ENCODE measurements around the gene TUBD1.
A peak's percentile ranks its signal among the peaks of the same experiment; 100 is the strongest.

TUBD1 gene

DNA sequence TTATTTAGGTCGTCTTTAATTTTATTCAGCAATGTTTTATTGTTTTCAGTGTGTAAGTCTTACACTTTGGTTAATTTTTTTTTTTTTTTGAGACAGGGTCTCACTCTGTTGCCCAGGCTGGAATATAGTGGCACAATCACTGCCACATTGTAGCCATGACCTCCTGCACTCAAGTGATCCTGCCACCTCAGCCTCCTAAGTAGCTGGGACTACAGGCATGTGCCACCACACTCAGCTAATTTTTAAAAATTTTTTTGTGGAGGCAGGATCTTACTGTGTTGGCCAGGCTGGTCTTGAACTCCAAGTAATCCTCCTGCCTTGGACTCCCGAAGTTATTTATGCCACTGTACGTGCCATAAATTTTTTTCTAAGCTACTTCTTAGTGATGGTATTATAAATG lies 14.7 kb upstream of the TUBD1 start:
- no peak for DNase-seq (ENCODE audit: low read depth)
- H3K4me3 ChIP-seq (ENCODE audit: low read length): no peak overlapping the region
- TF ChIP-seq, protein P1, sequence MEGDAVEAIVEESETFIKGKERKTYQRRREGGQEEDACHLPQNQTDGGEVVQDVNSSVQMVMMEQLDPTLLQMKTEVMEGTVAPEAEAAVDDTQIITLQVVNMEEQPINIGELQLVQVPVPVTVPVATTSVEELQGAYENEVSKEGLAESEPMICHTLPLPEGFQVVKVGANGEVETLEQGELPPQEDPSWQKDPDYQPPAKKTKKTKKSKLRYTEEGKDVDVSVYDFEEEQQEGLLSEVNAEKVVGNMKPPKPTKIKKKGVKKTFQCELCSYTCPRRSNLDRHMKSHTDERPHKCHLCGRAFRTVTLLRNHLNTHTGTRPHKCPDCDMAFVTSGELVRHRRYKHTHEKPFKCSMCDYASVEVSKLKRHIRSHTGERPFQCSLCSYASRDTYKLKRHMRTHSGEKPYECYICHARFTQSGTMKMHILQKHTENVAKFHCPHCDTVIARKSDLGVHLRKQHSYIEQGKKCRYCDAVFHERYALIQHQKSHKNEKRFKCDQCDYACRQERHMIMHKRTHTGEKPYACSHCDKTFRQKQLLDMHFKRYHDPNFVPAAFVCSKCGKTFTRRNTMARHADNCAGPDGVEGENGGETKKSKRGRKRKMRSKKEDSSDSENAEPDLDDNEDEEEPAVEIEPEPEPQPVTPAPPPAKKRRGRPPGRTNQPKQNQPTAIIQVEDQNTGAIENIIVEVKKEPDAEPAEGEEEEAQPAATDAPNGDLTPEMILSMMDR (conservative IDR thresholded peaks at IDR 0.05; ENCODE audit: low read length): no peak

DNA sequence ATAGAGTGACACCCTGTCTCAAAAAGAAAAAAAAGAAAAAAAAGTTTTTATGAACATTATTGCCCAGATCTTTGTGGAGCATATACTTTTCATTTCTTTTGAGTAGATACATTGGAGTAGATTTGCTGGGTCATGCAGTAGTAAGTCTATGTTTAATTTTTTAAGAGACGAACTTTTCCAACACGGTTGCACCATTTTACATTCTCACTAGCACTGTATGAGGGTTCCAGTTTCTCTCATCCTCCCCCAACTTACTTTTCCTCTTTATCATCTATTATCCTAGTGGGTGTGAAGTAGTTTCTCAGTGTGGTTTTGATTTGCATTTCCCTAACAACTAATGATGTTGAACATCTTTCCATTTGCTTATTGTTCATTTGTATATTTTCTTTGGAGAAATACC lies 10.7 kb upstream of the TUBD1 start:
- TF ChIP-seq, protein P1 (conservative IDR thresholded peaks at IDR 0.05; ENCODE audit: low read length): no peak
- DNase-seq (ENCODE audit: low read depth): no peak
- no peak overlapping the region for H3K4me3 ChIP-seq (ENCODE audit: low read length)

DNA sequence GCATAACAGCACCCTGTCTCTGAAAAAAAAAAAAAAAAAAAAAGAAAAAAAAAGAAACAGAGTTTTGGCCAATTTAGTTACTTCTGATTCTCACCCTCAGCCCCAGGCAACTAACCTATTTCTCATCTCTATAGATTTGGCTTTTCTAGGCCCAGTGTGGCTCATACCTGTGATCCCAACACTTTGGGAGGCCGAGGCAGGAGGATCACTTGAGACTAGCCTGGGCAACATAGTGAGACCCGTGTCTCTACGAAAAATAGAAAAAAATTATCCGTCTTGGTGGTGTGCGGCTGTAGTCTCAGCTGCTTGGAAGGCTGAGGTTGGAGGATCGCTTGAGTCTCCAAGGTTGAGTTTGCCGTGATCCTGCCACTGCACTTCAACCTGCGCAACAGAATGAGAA lies 8.9 kb upstream of the TUBD1 start:
- no peak for DNase-seq (ENCODE audit: low read depth)
- TF ChIP-seq, protein P1 (conservative IDR thresholded peaks at IDR 0.05; ENCODE audit: low read length): no peak
- H3K4me3 ChIP-seq (ENCODE audit: low read length): no peak overlapping the region

DNA sequence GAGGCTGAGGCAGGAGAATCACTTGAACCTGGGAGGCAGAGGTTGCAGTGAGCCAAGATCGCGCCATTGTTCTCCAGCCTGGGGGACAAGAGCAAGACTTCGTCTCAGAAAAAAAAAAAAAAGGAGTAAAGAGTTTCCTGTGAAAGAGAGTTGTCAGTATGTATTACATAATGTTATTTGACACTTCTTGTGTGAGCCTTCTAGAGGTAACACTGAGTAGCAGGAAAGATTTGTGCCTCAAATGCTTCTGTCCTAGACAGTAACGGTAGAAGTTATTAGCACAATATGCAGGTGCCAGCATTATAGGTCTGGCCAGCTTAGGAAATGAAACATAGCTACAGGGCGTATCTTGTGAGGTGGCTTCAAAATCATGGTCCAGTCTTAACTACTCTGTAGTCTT lies 6.4 kb upstream of the TUBD1 start:
- DNase-seq (ENCODE audit: low read depth): peak; percentile 1
- TF ChIP-seq, protein P1 (conservative IDR thresholded peaks at IDR 0.05; ENCODE audit: low read length): no peak

DNA sequence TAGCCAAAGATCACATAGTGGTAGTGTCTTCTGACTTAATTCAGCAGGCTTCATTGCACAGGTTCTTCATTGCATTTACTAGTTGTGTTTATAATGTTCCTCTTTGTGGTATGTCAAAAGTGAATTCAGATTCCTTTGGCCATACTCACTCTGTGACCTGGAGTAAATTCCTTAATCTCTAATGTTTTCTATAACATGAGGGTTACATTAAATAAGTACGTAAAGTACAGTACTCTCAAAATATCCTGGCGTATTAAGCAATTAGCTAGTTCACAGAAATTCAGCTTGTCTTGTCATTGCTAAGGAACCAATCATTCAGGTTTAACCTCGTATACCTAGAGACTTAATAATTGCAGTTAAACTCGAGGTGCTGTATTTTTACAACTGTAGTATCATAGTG lies 4.3 kb upstream of the TUBD1 start:
- no peak overlapping the region for H3K4me3 ChIP-seq (ENCODE audit: low read length)
- peak; percentile 3 for DNase-seq (ENCODE audit: low read depth)
- TF ChIP-seq, protein P1 (conservative IDR thresholded peaks at IDR 0.05; ENCODE audit: low read length): no peak

More for the DNA sequence above, 6.4 kb upstream of the TUBD1 start:
- H3K4me3 ChIP-seq (ENCODE audit: low read length): no peak overlapping the region

DNA sequence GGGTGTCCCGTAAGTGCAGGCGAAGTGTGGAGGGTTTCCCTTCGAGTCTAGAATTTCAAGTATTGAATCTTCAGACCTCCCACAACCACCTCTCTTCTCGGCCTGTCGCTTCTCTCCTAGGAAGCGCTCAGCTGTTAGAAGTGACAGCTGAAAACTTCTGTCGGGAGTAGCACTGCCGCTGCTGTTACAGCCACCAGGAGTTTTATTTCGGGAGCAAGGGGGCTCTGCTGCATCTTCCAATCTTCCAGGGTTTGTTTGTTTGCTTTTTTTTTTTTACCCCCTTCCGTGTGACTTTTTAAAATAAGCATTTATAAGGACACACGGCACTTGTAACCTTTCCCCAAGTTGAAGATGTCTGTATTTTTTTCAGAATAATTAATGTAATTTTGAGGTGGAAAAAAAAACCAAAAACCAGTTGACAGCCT lies 945 bp upstream of the TUBD1 start:
- peak; percentile 12 for DNase-seq (ENCODE audit: low read depth)
- H3K4me3 ChIP-seq (ENCODE audit: low read length): peak overlapping the region; percentile 87
- TF ChIP-seq, protein P1 (conservative IDR thresholded peaks at IDR 0.05; ENCODE audit: low read length): peak; percentile 23

DNA sequence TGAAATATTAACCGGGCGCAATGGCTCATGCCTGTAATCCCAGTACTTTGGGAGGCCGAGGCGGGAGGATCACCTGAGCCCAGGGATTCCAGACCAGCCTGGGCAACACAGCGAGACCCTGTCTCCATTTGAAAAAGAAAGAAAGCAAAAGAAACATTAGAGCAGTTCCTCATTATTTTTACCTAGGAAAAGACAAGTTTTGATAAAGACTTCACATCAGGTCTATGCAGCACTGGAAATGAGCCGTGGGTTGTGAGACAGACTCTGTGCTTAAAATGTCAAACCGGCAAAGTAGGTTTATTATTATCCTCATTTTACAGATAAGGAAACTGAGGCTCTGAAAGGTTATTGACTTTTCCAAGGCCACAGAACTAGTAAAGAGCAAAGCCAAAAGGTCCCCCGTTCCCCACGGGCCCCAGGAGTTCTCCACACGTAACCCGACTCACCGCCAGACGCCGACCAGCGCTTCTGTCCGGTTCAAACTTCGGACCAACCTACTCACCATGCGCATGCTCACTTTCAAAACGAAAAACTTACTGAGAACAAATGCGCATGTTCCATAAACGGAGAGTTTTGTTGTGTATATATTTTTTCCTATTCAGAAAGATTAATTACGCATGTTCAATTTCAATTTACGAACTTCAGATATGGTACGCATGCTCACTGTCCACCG lies 356 bp downstream of the TUBD1 start:
- peak overlapping the region; percentile 68 for H3K4me3 ChIP-seq (ENCODE audit: low read length)
- DNase-seq (ENCODE audit: low read depth): no peak
- TF ChIP-seq, protein P1 (conservative IDR thresholded peaks at IDR 0.05; ENCODE audit: low read length): no peak
